ENCODE measurements around the gene SLC34A1.
"Not testable (repeated sequence)": the region's sequence is repeated elsewhere in the genome, so short reads cannot be mapped to it uniquely, and the experiment has no call there.

The SLC34A1 gene

DNA sequence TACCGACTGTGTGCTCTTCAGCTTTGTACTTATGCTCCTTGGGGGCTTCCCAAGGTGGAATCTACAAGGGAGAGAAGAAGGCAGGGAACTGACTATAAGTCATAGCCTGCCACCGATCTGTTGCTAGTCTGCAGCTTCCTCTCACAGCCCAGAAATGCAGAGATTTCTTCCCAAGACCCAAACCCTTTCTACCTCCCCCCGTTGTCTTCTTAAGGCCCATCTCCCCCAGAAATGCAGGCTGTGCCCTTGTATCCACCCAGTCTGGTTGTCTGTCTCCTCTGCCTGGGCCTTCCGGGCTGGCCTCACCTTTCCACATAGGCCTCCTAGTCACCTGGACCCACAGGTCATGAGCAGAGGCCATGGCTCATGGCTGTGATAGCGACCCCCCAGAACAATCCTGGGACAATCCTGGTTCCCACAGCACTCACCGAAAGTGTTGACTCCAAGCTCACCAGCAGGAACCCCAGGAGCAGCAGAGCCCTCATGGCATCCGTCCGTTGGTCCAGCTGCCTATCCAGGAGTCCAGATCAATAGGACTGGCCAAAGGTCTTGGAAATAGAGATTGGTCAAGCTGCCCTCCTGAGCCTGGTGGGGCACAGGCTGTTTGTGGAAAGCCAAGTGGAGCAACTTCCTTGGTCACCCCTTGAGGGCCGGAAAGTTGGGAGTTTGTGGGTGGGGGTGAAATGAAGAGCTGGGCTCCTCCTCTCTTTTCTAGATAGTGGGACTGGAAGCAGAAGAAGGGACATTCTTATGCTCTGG, 25.0 kb downstream of the SLC34A1 start, which contains the start of gene F12:
Gene F12, minus strand, starts transcription at position 522 of the 759 bp plus-strand sequence. Its CDS starts 37 bp downstream, at position 485.
- Histone ChIP-seq H3K36me3 (ENCODE audit: control insufficient read depth, insufficient read depth, low read length) (no peaks in the 10 kb centered on the region), H3K27ac (ENCODE audit: insufficient read depth, low read length, poor library complexity, severe bottlenecking) (no peak within 1 kb of the TSS), H3K9me3 (ENCODE audit: control insufficient read depth, low read length) (no peaks in the 10 kb centered on the region), H3K4me3 (ENCODE audit: insufficient read depth, low read depth, low read length, poor library complexity, severe bottlenecking) (no peak within 1 kb of the TSS), H3K27me3 (replicated peaks; ENCODE audit: control insufficient read depth, insufficient read depth, low read length, poor library complexity, severe bottlenecking) (no peaks in the 10 kb centered on the region), H3K4me1 (ENCODE audit: control insufficient read depth, insufficient read depth, low read length, poor library complexity, severe bottlenecking) (peaks cover 9% of the 10 kb centered on the region)
- DNase-seq = no peak

DNA sequence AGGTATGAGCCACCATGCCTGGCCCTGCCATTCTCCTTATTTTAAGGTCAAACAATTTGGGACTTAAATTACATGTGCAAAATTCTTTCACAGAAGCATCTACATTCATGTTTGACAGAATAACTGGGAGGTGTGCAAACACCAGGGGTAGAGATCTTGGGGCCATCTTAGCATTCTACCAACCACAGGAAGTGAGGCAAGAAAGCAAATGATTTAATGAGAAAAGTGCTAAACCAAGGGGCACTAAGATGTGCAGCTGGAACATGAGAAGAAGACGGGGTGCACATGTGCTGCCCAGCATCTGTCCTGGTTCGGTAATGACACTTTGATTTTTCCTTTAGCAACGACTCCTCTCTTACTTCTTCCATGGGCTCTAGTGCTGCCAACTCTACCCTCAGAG, 26.3 kb downstream of the SLC34A1 start:
- H3K27ac ChIP-seq (ENCODE audit: insufficient read depth, low read length, poor library complexity, severe bottlenecking) = no peak overlapping the region
- no peak overlapping the region for H3K4me3 ChIP-seq (ENCODE audit: insufficient read depth, low read depth, low read length, poor library complexity, severe bottlenecking)
- H3K27me3 ChIP-seq (replicated peaks; ENCODE audit: control insufficient read depth, insufficient read depth, low read length, poor library complexity, severe bottlenecking) = no peaks in the 10 kb centered on the region
- no peaks in the 10 kb centered on the region for H3K9me3 ChIP-seq (ENCODE audit: control insufficient read depth, low read length)
- H3K36me3 ChIP-seq (ENCODE audit: control insufficient read depth, insufficient read depth, low read length) = no peaks in the 10 kb centered on the region
- H3K4me1 ChIP-seq (ENCODE audit: control insufficient read depth, insufficient read depth, low read length, poor library complexity, severe bottlenecking) = peaks cover 5% of the 10 kb centered on the region
- DNase-seq = no peak

DNA sequence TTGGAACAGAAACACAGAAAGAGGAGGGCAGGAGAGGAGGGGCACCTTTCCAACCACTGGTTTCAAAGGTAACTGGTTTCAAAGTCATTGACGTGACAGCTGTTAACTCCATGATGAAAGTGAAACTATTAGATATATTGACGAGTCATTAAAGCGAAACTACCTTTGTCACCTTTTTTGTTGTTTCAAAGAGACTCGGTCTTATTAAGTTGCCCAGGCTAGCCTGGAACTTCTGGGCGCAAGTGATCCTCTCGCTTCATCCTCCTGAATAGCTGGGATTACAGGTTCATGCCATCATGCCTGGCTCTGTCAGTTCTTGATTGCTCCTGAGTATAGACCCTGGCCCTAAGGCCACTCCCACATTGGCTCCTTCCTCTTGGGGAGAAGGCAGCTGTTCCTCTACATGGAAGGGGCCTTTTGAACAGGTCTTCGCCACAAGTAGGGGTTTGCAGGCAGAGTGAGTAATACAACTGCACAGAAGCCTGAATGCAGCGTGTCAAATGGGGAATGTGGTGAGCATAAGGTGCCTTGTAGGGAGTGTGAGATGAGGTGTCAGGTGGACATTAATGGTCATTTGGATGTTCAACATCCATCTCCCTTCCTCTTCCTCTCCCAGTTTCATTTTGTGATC, 28.5 kb downstream of the SLC34A1 start:
- no peaks in the 10 kb centered on the region for H3K27me3 ChIP-seq (replicated peaks; ENCODE audit: control insufficient read depth, insufficient read depth, low read length, poor library complexity, severe bottlenecking)
- no peak for DNase-seq
- H3K27ac ChIP-seq (ENCODE audit: insufficient read depth, low read length, poor library complexity, severe bottlenecking) = no peak overlapping the region

DNA sequence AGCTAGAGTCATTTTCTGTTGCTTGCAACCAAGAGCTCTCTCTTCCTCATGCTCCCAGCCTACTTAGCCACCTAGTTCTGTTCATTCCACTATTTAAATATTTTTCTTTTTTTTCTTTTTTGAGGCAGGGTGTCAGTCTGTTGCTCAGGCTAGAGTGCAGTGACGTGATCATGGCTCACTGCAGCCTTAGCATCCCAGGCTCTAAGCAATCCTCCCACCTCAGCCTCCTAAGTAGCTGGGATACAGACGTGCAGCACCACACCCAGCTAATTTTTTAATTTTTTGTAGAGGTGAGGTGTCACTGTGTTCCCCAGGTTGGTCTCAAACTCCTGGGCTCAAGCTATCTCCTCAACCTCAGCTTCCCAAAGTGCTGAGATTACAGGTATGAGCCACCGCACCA, 30.2 kb downstream of the SLC34A1 start:
- peaks cover 11% of the 10 kb centered on the region for H3K4me1 ChIP-seq (ENCODE audit: control insufficient read depth, insufficient read depth, low read length, poor library complexity, severe bottlenecking)
- DNase-seq = no peak
- no peak overlapping the region for H3K4me3 ChIP-seq (ENCODE audit: insufficient read depth, low read depth, low read length, poor library complexity, severe bottlenecking)
- no peak overlapping the region for H3K27ac ChIP-seq (ENCODE audit: insufficient read depth, low read length, poor library complexity, severe bottlenecking)
- no peaks in the 10 kb centered on the region for H3K36me3 ChIP-seq (ENCODE audit: control insufficient read depth, insufficient read depth, low read length)
- no peaks in the 10 kb centered on the region for H3K9me3 ChIP-seq (ENCODE audit: control insufficient read depth, low read length)
- H3K27me3 ChIP-seq (replicated peaks; ENCODE audit: control insufficient read depth, insufficient read depth, low read length, poor library complexity, severe bottlenecking) = no peaks in the 10 kb centered on the region

More for the DNA sequence above, 28.5 kb downstream of the SLC34A1 start:
- peaks cover 11% of the 10 kb centered on the region for H3K4me1 ChIP-seq (ENCODE audit: control insufficient read depth, insufficient read depth, low read length, poor library complexity, severe bottlenecking)
- H3K9me3 ChIP-seq (ENCODE audit: control insufficient read depth, low read length) = no peaks in the 10 kb centered on the region
- H3K4me3 ChIP-seq (ENCODE audit: insufficient read depth, low read depth, low read length, poor library complexity, severe bottlenecking) = no peak overlapping the region
- H3K36me3 ChIP-seq (ENCODE audit: control insufficient read depth, insufficient read depth, low read length) = no peaks in the 10 kb centered on the region

DNA sequence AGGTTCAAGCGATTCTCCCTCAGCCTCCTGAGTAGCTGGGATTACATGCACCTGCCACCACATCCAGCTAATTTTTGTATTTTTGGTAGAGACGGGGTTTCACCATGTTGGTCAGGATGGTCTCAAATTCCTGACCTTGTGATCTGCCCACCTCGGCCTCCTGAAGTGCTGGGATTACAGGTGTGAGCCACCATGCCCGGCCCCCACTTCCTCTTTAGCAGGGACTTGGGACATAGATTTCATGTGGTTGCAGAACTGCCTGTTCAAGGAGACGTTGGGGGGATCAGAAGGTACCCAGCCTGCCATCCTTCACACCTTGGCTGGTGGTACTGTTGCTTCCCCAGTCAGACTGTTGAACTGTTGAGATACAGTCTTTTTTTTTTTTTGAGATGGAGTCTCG, 32.8 kb downstream of the SLC34A1 start:
- H3K27ac ChIP-seq (ENCODE audit: insufficient read depth, low read length, poor library complexity, severe bottlenecking); H3K27me3 ChIP-seq (replicated peaks; ENCODE audit: control insufficient read depth, insufficient read depth, low read length, poor library complexity, severe bottlenecking); H3K4me3 ChIP-seq (ENCODE audit: insufficient read depth, low read depth, low read length, poor library complexity, severe bottlenecking); H3K36me3 ChIP-seq (ENCODE audit: control insufficient read depth, insufficient read depth, low read length); H3K9me3 ChIP-seq (ENCODE audit: control insufficient read depth, low read length); DNase-seq: not testable (repeated sequence)
- H3K4me1 ChIP-seq (ENCODE audit: control insufficient read depth, insufficient read depth, low read length, poor library complexity, severe bottlenecking) = peaks cover 11% of the 10 kb centered on the region

DNA sequence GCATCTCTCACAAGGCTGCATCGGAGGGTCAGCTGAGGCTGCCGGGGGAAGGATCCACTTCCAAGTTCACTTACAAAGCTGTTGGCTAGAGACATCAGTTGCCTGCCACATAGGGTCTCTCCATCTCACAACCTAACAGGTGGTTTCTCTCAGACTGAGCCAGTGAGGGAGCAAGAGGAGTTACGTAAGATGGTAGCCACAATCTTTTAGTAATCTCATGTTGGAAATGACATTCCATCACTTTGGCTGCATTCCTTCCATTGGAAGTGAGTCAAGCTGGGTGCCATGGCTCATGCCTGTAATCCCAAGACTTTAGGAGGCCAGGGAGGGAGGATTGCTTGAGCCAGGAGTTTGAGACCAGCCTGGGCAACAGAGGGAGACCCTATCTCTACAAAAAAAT, 34.8 kb downstream of the SLC34A1 start:
- Histone ChIP-seq H3K27me3 (replicated peaks; ENCODE audit: control insufficient read depth, insufficient read depth, low read length, poor library complexity, severe bottlenecking) (no peaks in the 10 kb centered on the region), H3K4me3 (ENCODE audit: insufficient read depth, low read depth, low read length, poor library complexity, severe bottlenecking) (no peak overlapping the region), H3K9me3 (ENCODE audit: control insufficient read depth, low read length) (no peaks in the 10 kb centered on the region), H3K36me3 (ENCODE audit: control insufficient read depth, insufficient read depth, low read length) (no peaks in the 10 kb centered on the region), H3K4me1 (ENCODE audit: control insufficient read depth, insufficient read depth, low read length, poor library complexity, severe bottlenecking) (peaks cover 11% of the 10 kb centered on the region), H3K27ac (ENCODE audit: insufficient read depth, low read length, poor library complexity, severe bottlenecking) (no peak overlapping the region)
- no peak for DNase-seq

DNA sequence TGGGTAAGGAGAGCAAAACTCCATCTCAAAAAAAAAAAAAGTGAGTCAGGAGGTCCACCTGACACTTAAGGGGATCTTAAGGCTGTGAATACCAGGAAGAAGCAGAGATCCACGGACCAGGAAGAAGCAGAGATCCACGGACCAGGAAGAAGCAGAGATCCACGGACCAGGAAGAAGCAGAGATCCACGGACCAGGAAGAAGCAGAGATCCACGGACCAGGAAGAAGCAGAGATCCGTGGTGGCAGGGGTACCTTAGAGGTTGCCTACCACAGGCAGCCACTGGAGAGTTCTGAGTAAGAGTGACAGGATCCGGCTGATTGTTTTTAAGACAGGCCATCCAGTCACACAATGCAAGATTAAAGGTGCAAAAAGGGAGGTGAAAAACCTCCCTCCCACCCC, 36.2 kb downstream of the SLC34A1 start:
- DNase-seq; H3K27ac ChIP-seq (ENCODE audit: insufficient read depth, low read length, poor library complexity, severe bottlenecking); H3K27me3 ChIP-seq (replicated peaks; ENCODE audit: control insufficient read depth, insufficient read depth, low read length, poor library complexity, severe bottlenecking); H3K9me3 ChIP-seq (ENCODE audit: control insufficient read depth, low read length); H3K36me3 ChIP-seq (ENCODE audit: control insufficient read depth, insufficient read depth, low read length); H3K4me3 ChIP-seq (ENCODE audit: insufficient read depth, low read depth, low read length, poor library complexity, severe bottlenecking): not testable (repeated sequence)
- H3K4me1 ChIP-seq (ENCODE audit: control insufficient read depth, insufficient read depth, low read length, poor library complexity, severe bottlenecking) = peaks cover 12% of the 10 kb centered on the region

DNA sequence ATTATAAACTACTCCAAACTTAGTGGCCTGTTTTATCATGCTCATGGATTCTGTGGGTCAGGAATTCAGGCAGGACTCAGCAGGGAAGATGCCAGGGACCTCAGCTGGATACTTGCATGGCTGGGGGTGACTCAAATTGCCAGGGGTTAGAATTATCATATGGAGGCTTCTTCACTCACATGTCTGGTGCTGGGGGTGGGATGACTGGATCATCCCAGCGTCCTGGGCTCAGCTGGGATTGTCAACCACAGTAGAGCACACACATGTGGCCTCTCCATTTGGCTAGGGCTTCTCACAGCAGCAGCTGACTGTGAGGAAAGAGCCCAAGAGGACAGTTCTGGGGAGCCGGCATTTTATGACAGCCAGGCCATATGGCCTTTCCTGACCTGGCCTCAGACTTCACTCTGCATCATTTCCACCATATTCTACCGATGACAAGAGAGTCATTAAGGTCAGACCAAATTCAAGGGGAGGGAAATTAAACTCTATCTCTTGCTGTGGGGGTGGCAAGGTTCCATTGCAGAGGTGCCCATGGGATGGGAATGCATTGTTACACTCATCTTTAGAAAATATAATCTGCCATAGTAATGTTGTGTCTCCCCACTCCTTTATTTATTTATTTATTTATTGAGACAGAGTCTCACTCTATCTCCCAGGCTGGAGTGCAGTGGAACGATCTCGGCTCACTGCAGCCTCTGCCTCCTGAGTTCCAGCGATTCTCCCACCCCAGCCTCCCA, 37.0 kb downstream of the SLC34A1 start:
- no peak overlapping the region for H3K27ac ChIP-seq (ENCODE audit: insufficient read depth, low read length, poor library complexity, severe bottlenecking)
- no peaks in the 10 kb centered on the region for H3K36me3 ChIP-seq (ENCODE audit: control insufficient read depth, insufficient read depth, low read length)
- DNase-seq = no peak
- no peaks in the 10 kb centered on the region for H3K9me3 ChIP-seq (ENCODE audit: control insufficient read depth, low read length)
- H3K27me3 ChIP-seq (replicated peaks; ENCODE audit: control insufficient read depth, insufficient read depth, low read length, poor library complexity, severe bottlenecking) = no peaks in the 10 kb centered on the region
- H3K4me3 ChIP-seq (ENCODE audit: insufficient read depth, low read depth, low read length, poor library complexity, severe bottlenecking) = no peak overlapping the region
- peaks cover 14% of the 10 kb centered on the region for H3K4me1 ChIP-seq (ENCODE audit: control insufficient read depth, insufficient read depth, low read length, poor library complexity, severe bottlenecking)

DNA sequence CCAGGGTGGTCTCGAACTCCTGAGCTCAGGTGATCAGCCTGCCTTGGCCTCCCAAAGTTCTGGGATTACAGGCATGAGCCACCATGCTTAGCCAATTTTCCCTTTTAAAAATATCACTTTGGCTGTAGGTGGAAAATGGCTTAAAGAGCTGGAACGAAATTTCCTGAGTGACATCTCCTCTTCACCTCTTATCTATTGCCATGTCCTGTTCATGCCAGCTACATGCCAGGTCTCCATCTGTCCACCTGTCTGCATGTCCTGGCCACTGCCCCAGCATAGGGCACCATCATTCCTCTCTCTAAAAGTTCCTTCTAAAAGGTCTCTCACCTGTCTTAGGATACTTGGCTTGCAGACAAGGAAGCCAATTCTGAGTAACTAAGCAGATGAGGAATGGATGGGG, 39.4 kb downstream of the SLC34A1 start:
- Histone ChIP-seq H3K27me3 (replicated peaks; ENCODE audit: control insufficient read depth, insufficient read depth, low read length, poor library complexity, severe bottlenecking) (no peaks in the 10 kb centered on the region), H3K4me3 (ENCODE audit: insufficient read depth, low read depth, low read length, poor library complexity, severe bottlenecking) (no peak overlapping the region), H3K9me3 (ENCODE audit: control insufficient read depth, low read length) (no peaks in the 10 kb centered on the region), H3K27ac (ENCODE audit: insufficient read depth, low read length, poor library complexity, severe bottlenecking) (no peak overlapping the region), H3K36me3 (ENCODE audit: control insufficient read depth, insufficient read depth, low read length) (no peaks in the 10 kb centered on the region), H3K4me1 (ENCODE audit: control insufficient read depth, insufficient read depth, low read length, poor library complexity, severe bottlenecking) (peaks cover 29% of the 10 kb centered on the region)
- no peak for DNase-seq
